NB4 (cell line): ENCODE data around the gene CEP350.

ENCODE experiments used
- MAX ChIP-seq: IDR thresholded peaks from 2 replicates; pipeline ENCODE4 v1.6.1; 2011; ENCODE audit warnings: low read depth, low read length
- TF ChIP-seq, protein P1 (sequence below): IDR thresholded peaks from one replicate; pipeline ENCODE4 v1.5.1; 2012; ENCODE audit warnings: low read depth, low read length

DNA sequence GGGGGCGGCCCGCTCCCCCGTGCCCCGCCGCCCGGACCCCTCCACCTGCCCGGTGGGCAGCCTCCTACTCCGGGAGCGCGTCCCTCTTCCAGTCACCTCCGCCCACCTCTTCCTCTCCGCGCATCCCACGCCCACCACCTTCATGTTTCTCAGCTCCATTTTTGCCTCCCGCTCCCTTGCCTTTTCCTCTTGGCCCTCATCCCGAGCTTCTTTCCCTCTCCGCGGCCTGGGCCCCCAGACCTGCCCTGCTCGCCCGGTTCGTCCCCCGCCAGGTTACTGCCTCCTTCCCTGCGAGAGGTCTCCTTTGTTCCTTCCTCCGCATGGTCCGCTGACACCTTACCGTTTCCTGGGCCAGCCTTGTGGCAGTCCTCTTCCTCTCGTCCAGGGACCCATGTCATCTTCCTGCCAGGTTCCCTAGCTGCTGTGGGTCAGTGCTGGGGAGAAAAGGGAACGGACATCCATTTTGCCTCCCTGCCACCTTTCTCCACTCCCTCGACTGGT lies 200.6 kb downstream of the CEP350 start:
- TF ChIP-seq, protein P1, sequence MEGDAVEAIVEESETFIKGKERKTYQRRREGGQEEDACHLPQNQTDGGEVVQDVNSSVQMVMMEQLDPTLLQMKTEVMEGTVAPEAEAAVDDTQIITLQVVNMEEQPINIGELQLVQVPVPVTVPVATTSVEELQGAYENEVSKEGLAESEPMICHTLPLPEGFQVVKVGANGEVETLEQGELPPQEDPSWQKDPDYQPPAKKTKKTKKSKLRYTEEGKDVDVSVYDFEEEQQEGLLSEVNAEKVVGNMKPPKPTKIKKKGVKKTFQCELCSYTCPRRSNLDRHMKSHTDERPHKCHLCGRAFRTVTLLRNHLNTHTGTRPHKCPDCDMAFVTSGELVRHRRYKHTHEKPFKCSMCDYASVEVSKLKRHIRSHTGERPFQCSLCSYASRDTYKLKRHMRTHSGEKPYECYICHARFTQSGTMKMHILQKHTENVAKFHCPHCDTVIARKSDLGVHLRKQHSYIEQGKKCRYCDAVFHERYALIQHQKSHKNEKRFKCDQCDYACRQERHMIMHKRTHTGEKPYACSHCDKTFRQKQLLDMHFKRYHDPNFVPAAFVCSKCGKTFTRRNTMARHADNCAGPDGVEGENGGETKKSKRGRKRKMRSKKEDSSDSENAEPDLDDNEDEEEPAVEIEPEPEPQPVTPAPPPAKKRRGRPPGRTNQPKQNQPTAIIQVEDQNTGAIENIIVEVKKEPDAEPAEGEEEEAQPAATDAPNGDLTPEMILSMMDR: no peak
- no peak for TF ChIP-seq MAX
